ENCODE data around the gene CUEDC1. TPM values are rescaled to one million over a fixed set of nuclear protein-coding genes. Genes with fewer than 3 reads are reported as not detected.

CUEDC1 gene
- total RNA-seq, 2 experiments from 2014 or later = 0.14 TPM; not detected in 1

- DNase-seq (no peak), ATAC-seq (no peak)
- Mint-ChIP-seq H3K4me3 (no peak overlapping the region), H3K36me3 (ENCODE audit: low read depth) (no peaks in the 10 kb centered on the region), H3K4me1 (peaks cover 21% of the 10 kb centered on the region), H3K27ac (no peak overlapping the region), H3K9me3 (ENCODE audit: low read depth) (no peaks in the 10 kb centered on the region), H3K27me3 (peaks cover 7% of the 10 kb centered on the region)
- CTCF ChIA-PET = interaction anchor here (1.0 to 1.9 kb wide), 3 partner anchors 9 to 17 kb away, joined by 3 to 7 read pairs (median 5); partner anchors contain the start of gene CUEDC1
- POLR2A ChIA-PET = interaction anchor here (1.2 kb wide), 1 partner anchor 61 kb away, joined by 3 read pairs; no protein-coding TSS in a partner anchor
- intact Hi-C loops (cut with DNase I, micrococcal nuclease) = no loop called here
Measured at GRCh38 chr17:57938061-57938502, 17.1 kb downstream of the CUEDC1 start.

- POLR2A ChIA-PET = no interaction called here
- Mint-ChIP-seq H3K9me3 (ENCODE audit: low read depth) (no peaks in the 10 kb centered on the region), H3K36me3 (ENCODE audit: low read depth) (no peaks in the 10 kb centered on the region), H3K27me3 (peaks cover 7% of the 10 kb centered on the region), H3K4me1 (peaks cover 21% of the 10 kb centered on the region), H3K27ac (no peak overlapping the region), H3K4me3 (no peak overlapping the region)
- no peak for ATAC-seq
- CTCF ChIA-PET = interaction anchor here (1.0 to 1.9 kb wide), 2 partner anchors 9 to 13 kb away, joined by 3 to 5 read pairs; no protein-coding TSS in a partner anchor
- DNase-seq = no peak
- intact Hi-C loops (cut with DNase I, micrococcal nuclease) = no loop called here
Measured at GRCh38 chr17:57937492-57937891, 17.7 kb downstream of the CUEDC1 start.

GRCh38 chr17:57935833-57936807 lies 19.1 kb downstream of the CUEDC1 start:
- Mint-ChIP-seq H3K27me3 (peaks cover 7% of the 10 kb centered on the region), H3K27ac (no peak overlapping the region), H3K4me1 (peaks cover 16% of the 10 kb centered on the region), H3K36me3 (ENCODE audit: low read depth) (no peaks in the 10 kb centered on the region), H3K4me3 (no peak overlapping the region), H3K9me3 (ENCODE audit: low read depth) (no peaks in the 10 kb centered on the region)
- ChIA-PET POLR2A (no interaction called here), CTCF (interaction anchor here (0.5 to 1.9 kb wide), 3 partner anchors 63 to 693 kb away, joined by 3 to 6 read pairs (median 3); no protein-coding TSS in a partner anchor)
- intact Hi-C loops (cut with DNase I, micrococcal nuclease) = no loop called here
- no peak for DNase-seq
- no peak for ATAC-seq

DNA sequence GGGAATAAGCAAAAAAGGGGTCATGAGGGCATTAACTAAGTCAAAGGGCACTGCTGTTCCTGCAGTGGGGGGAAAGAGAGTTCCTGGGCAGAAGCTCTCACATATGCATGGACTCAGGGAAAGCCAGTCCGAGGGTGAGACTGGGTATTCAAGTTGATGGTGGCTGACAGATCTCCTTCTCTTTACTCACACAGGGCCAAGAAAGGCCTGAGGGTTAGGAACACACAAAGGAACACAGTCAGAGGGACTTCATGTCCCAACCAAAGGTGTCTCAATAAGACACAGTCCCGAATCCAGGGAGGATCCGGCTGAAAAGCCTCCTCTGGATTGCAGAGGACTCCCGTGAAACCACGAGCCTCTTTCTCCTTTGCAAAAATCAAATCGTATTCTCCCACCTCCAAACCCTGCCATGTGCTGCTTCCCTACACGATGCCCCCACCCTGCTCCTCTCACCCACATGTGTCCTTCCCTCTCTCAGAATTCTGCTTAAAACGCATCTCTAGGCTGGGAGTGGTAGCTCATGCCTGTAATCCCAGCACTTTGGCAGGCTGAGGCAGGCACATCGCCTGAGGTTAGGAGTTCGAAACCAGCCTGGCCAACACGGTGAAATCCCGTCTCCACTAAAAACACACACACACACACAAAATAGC lies 23.6 kb downstream of the CUEDC1 start:
- no peak for ATAC-seq
- Mint-ChIP-seq H3K9me3 (ENCODE audit: low read depth) (no peaks in the 10 kb centered on the region), H3K27ac (no peak overlapping the region), H3K27me3 (peaks cover 4% of the 10 kb centered on the region), H3K4me3 (no peak overlapping the region), H3K4me1 (no peaks in the 10 kb centered on the region), H3K36me3 (ENCODE audit: low read depth) (no peaks in the 10 kb centered on the region)
- no peak for DNase-seq
- POLR2A ChIA-PET = no interaction called here
- CTCF ChIA-PET = interaction anchor here (0.6 to 0.9 kb wide), 4 partner anchors 24 to 973 kb away, joined by 3 to 6 read pairs (median 3); no protein-coding TSS in a partner anchor
- intact Hi-C loops (cut with DNase I, micrococcal nuclease) = no loop called here

- Mint-ChIP-seq H3K4me3 (no peak overlapping the region), H3K36me3 (ENCODE audit: low read depth) (no peaks in the 10 kb centered on the region), H3K27me3 (peaks cover 4% of the 10 kb centered on the region), H3K9me3 (ENCODE audit: low read depth) (no peaks in the 10 kb centered on the region), H3K4me1 (no peaks in the 10 kb centered on the region), H3K27ac (no peak overlapping the region)
- intact Hi-C loops (cut with DNase I, micrococcal nuclease) = no loop called here
- DNase-seq (no peak), ATAC-seq (no peak)
- ChIA-PET CTCF (interaction anchor here (0.9 kb wide), 1 partner anchor 972 kb away, joined by 3 read pairs; no protein-coding TSS in a partner anchor), POLR2A (no interaction called here)
Measured at GRCh38 chr17:57930239-57930638, 25.0 kb downstream of the CUEDC1 start.

- Mint-ChIP-seq H3K4me1 (no peaks in the 10 kb centered on the region), H3K4me3 (no peak overlapping the region), H3K27ac (no peak overlapping the region), H3K9me3 (ENCODE audit: low read depth) (no peaks in the 10 kb centered on the region), H3K27me3 (peaks cover 4% of the 10 kb centered on the region), H3K36me3 (ENCODE audit: low read depth) (no peaks in the 10 kb centered on the region)
- ATAC-seq (no peak), DNase-seq (no peak)
- intact Hi-C loops (cut with DNase I, micrococcal nuclease) = no loop called here
- POLR2A ChIA-PET = no interaction called here
- CTCF ChIA-PET = no interaction called here
Measured at GRCh38 chr17:57929386-57929785, 25.8 kb downstream of the CUEDC1 start.

- POLR2A ChIA-PET = no interaction called here
- CTCF ChIA-PET = no interaction called here
- ATAC-seq = no peak
- Mint-ChIP-seq H3K9me3 (ENCODE audit: low read depth) (no peaks in the 10 kb centered on the region), H3K27ac (no peak overlapping the region), H3K27me3 (peaks cover 4% of the 10 kb centered on the region), H3K4me1 (no peaks in the 10 kb centered on the region), H3K36me3 (ENCODE audit: low read depth) (no peaks in the 10 kb centered on the region), H3K4me3 (no peak overlapping the region)
- no peak for DNase-seq
- intact Hi-C loops (cut with DNase I, micrococcal nuclease) = no loop called here
Measured at GRCh38 chr17:57928928-57929327, 26.3 kb downstream of the CUEDC1 start.

- H3K27ac Mint-ChIP-seq = no peak overlapping the region
- no peaks in the 10 kb centered on the region for H3K4me1 Mint-ChIP-seq
- ATAC-seq (no peak), DNase-seq (no peak)
- no peaks in the 10 kb centered on the region for H3K9me3 Mint-ChIP-seq (ENCODE audit: low read depth)
- H3K36me3 Mint-ChIP-seq (ENCODE audit: low read depth) = no peaks in the 10 kb centered on the region
- H3K4me3 Mint-ChIP-seq = no peak overlapping the region
- intact Hi-C loops (cut with DNase I, micrococcal nuclease) = no loop called here
- CTCF ChIA-PET = interaction anchor here (0.6 kb wide), 2 partner anchors 459 to 890 kb away, joined by 3 read pairs; no protein-coding TSS in a partner anchor
- POLR2A ChIA-PET = no interaction called here
- H3K27me3 Mint-ChIP-seq = peaks cover 4% of the 10 kb centered on the region
Measured at GRCh38 chr17:57927048-57927723, 28.0 kb downstream of the CUEDC1 start.

- no peaks in the 10 kb centered on the region for H3K36me3 Mint-ChIP-seq (ENCODE audit: low read depth)
- ATAC-seq = no peak
- ChIA-PET CTCF (interaction anchor here (0.6 kb wide), 1 partner anchor 459 kb away, joined by 3 read pairs; no protein-coding TSS in a partner anchor), POLR2A (no interaction called here)
- H3K4me1 Mint-ChIP-seq = no peaks in the 10 kb centered on the region
- intact Hi-C loops (cut with DNase I, micrococcal nuclease) = no loop called here
- peaks cover 4% of the 10 kb centered on the region for H3K27me3 Mint-ChIP-seq
- no peak overlapping the region for H3K4me3 Mint-ChIP-seq
- no peak overlapping the region for H3K27ac Mint-ChIP-seq
- no peaks in the 10 kb centered on the region for H3K9me3 Mint-ChIP-seq (ENCODE audit: low read depth)
- no peak for DNase-seq
Measured at GRCh38 chr17:57926723-57927047, 28.5 kb downstream of the CUEDC1 start.

- Mint-ChIP-seq H3K9me3 (ENCODE audit: low read depth) (no peaks in the 10 kb centered on the region), H3K4me1 (no peaks in the 10 kb centered on the region), H3K36me3 (ENCODE audit: low read depth) (no peaks in the 10 kb centered on the region), H3K27me3 (peaks cover 4% of the 10 kb centered on the region), H3K27ac (no peak overlapping the region), H3K4me3 (no peak overlapping the region)
- ATAC-seq (no peak), DNase-seq (no peak)
- intact Hi-C loops (cut with DNase I, micrococcal nuclease) = no loop called here
- ChIA-PET CTCF (interaction anchor here (0.6 to 2.4 kb wide), 5 partner anchors 20 to 74 kb away, joined by 3 to 9 read pairs (median 4); no protein-coding TSS in a partner anchor), POLR2A (no interaction called here)
Measured at GRCh38 chr17:57925361-57925990, 29.7 kb downstream of the CUEDC1 start.

DNA sequence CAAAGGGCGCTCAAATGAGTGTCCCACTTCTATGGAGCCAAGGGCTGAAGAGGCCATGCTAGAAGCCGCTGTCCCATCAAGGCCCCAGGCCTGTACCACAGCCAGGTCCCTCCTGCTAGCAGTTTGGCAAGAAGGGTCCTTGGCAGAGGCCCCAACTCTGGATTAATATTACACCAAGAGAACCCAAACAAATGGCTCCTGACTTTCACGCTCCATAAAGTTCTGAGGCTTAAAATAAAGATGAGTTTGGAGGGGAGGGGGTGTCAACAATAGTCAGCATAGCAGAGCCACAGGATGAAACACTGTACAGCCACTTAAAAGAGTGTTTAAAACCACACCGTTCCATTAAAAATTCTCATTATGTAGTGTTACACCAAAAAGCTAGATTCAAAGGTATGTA lies 30.5 kb downstream of the CUEDC1 start:
- ChIA-PET POLR2A (no interaction called here), CTCF (interaction anchor here (1.4 to 2.4 kb wide), 2 partner anchors 23 to 31 kb away, joined by 4 to 9 read pairs; no protein-coding TSS in a partner anchor)
- no peak overlapping the region for H3K4me3 Mint-ChIP-seq

More for the DNA sequence above, 30.5 kb downstream of the CUEDC1 start:
- DNase-seq = no peak
- intact Hi-C loops (cut with DNase I, micrococcal nuclease) = no loop called here
- no peaks in the 10 kb centered on the region for H3K9me3 Mint-ChIP-seq (ENCODE audit: low read depth)
- peaks cover 4% of the 10 kb centered on the region for H3K27me3 Mint-ChIP-seq
- no peaks in the 10 kb centered on the region for H3K4me1 Mint-ChIP-seq
- no peak overlapping the region for H3K27ac Mint-ChIP-seq
- no peaks in the 10 kb centered on the region for H3K36me3 Mint-ChIP-seq (ENCODE audit: low read depth)
- no peak for ATAC-seq
